ENCODE results near the gene NOS3. TPM values are rescaled to one million over a fixed set of nuclear protein-coding genes. Genes with fewer than 3 reads are reported as not detected.
"Not testable (repeated sequence)": the region's sequence is repeated elsewhere in the genome, so short reads cannot be mapped to it uniquely, and the experiment has no call there.

NOS3 gene
- total and polyA plus RNA-seq, 9 of the 15 experiments (the other 6 are each of a cell fraction or from before 2014, with no cell fraction given), result 1.1 to 121 (median 23.6) TPM

DNA sequence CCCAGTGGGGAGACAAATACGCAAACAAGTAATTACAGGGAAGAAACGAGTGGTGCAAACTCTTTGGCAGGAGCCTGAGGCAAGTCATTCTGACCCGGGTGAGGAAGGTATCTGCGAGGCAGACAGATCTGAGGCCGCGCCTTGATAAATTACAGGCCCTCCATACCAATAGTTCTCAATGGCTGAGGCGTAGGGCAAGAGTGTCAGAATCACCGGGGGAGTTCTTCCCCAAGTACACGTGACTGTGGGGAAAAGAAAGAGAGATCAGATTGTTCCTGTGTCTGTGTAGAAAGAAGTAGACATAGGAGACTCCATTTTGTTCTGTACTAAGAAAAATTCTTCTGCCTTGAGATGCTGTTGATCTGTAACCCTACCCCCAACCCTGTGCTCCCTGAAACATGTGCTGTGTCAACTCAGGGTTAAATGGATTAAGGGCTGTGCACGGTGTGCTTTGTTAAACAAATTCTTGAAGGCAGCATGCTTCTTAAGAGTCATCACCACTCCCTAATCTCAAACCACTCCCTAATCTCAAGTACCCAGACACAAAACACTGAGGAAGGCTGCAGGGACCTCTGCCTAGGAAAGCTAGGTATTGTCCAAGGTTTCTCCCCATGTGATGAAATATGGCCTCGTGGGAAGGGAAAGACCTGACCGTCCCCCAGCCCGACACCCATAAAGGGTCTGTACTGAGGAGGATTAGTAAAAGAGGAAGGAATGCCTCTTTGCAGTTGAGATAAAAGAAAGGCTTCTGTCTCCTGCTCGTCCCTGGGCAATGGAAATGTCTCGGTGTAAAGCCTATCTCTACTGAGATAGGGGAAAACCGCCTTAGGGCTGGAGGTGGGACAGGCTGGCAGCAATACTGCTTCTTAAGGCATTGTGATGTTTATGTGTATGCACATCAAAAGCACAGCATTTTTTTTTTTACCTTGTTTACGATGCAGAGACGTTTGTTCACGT lies 36.2 kb downstream of the NOS3 start (continued):
- TF ChIP-seq, protein P1, sequence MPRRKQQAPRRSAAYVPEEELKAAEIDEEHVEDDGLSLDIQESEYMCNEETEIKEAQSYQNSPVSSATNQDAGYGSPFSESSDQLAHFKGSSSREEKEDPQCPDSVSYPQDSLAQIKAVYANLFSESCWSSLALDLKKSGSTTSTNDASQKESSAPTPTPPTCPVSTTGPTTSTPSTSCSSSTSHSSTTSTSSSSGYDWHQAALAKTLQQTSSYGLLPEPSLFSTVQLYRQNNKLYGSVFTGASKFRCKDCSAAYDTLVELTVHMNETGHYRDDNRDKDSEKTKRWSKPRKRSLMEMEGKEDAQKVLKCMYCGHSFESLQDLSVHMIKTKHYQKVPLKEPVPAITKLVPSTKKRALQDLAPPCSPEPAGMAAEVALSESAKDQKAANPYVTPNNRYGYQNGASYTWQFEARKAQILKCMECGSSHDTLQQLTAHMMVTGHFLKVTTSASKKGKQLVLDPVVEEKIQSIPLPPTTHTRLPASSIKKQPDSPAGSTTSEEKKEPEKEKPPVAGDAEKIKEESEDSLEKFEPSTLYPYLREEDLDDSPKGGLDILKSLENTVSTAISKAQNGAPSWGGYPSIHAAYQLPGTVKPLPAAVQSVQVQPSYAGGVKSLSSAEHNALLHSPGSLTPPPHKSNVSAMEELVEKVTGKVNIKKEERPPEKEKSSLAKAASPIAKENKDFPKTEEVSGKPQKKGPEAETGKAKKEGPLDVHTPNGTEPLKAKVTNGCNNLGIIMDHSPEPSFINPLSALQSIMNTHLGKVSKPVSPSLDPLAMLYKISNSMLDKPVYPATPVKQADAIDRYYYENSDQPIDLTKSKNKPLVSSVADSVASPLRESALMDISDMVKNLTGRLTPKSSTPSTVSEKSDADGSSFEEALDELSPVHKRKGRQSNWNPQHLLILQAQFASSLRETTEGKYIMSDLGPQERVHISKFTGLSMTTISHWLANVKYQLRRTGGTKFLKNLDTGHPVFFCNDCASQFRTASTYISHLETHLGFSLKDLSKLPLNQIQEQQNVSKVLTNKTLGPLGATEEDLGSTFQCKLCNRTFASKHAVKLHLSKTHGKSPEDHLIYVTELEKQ (CRISPR knock-in tag; IDR thresholded peaks at IDR 0.05), result peak; percentile 87
- TF ChIP-seq, protein P2, sequence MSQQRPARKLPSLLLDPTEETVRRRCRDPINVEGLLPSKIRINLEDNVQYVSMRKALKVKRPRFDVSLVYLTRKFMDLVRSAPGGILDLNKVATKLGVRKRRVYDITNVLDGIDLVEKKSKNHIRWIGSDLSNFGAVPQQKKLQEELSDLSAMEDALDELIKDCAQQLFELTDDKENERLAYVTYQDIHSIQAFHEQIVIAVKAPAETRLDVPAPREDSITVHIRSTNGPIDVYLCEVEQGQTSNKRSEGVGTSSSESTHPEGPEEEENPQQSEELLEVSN (IDR thresholded peaks at IDR 0.05; ENCODE audit: borderline replicate concordance in 1 of 2, extremely low read depth in 1 of 2, insufficient read depth in 1 of 2, insufficient read length in 1 of 2, low read depth in 1 of 2, low read length in 1 of 2, poor library complexity in 1 of 2, severe bottlenecking in 1 of 2), result peak in 1 of 2 experiments; percentile 48
- TF ChIP-seq HMG20A (CRISPR knock-in tag; conservative IDR thresholded peaks at IDR 0.05), result 0 out of 2 replicates have a peak, but pooled peaks have one; percentile 15
- TF ChIP-seq ZKSCAN8 (CRISPR knock-in tag; IDR thresholded peaks at IDR 0.05), result peak; percentile 88
- TF ChIP-seq ZNF780A (CRISPR knock-in tag; IDR thresholded peaks at IDR 0.05), result 0 out of 2 replicates have a peak, but pooled peaks have one; percentile 62
- peak; percentile 98 for TF ChIP-seq SMAD4 (CRISPR knock-in tag; conservative IDR thresholded peaks at IDR 0.05)
- TF ChIP-seq, protein P3, sequence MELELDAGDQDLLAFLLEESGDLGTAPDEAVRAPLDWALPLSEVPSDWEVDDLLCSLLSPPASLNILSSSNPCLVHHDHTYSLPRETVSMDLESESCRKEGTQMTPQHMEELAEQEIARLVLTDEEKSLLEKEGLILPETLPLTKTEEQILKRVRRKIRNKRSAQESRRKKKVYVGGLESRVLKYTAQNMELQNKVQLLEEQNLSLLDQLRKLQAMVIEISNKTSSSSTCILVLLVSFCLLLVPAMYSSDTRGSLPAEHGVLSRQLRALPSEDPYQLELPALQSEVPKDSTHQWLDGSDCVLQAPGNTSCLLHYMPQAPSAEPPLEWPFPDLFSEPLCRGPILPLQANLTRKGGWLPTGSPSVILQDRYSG (tag; conservative IDR thresholded peaks at IDR 0.05; ENCODE audit: low read depth), result peak; percentile 99
- TF ChIP-seq, protein P4, sequence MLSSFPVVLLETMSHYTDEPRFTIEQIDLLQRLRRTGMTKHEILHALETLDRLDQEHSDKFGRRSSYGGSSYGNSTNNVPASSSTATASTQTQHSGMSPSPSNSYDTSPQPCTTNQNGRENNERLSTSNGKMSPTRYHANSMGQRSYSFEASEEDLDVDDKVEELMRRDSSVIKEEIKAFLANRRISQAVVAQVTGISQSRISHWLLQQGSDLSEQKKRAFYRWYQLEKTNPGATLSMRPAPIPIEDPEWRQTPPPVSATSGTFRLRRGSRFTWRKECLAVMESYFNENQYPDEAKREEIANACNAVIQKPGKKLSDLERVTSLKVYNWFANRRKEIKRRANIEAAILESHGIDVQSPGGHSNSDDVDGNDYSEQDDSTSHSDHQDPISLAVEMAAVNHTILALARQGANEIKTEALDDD (IDR thresholded peaks at IDR 0.05), result peak; percentile 84; the same call in 1 of the 2 replicates
- TF ChIP-seq, protein P5, sequence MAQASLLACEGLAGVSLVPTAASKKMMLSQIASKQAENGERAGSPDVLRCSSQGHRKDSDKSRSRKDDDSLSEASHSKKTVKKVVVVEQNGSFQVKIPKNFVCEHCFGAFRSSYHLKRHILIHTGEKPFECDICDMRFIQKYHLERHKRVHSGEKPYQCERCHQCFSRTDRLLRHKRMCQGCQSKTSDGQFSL (CRISPR knock-in tag; IDR thresholded peaks at IDR 0.05), result not testable (repeated sequence)
- TF ChIP-seq, protein P5 (tag; IDR thresholded peaks at IDR 0.05), result peak in 1 of 2 experiments; percentile 96; a peak in 2 of 4 replicates
- peak; percentile 41; the same call in 1 of the 2 replicates for TF ChIP-seq MTA2 (IDR thresholded peaks at IDR 0.05; ENCODE audit: low read depth)
- 0 out of 2 replicates have a peak, but pooled peaks have one; percentile 16 for TF ChIP-seq STAT5A (IDR thresholded peaks at IDR 0.05; ENCODE audit: borderline replicate concordance, low read length)
- 0 out of 2 replicates have a peak, but pooled peaks have one; percentile 87 for TF ChIP-seq HDAC2 (IDR thresholded peaks at IDR 0.05)
- peak; percentile 75 for TF ChIP-seq RAD51 (IDR thresholded peaks at IDR 0.05; ENCODE audit: borderline replicate concordance, low read depth)
- peak; percentile 89 for TF ChIP-seq CHD4 (IDR thresholded peaks at IDR 0.05; ENCODE audit: insufficient read depth, insufficient replicate concordance, low read depth, low read length, poor library complexity, severe bottlenecking)

Data from K562 (cell line).